MM.1S (cell line): ENCODE results near the gene MISP3.
A peak's percentile ranks its signal among the peaks of the same experiment; 100 is the strongest.

Experiments
- DNase-seq: peaks from one replicate; pipeline ENCODE4 v3.0.0-alpha.2; 2015
- H2AFZ ChIP-seq: fragments of 300-600 bp; sonication (generic); 2 replicates; pipeline ENCODE4 v1.6.0; 2016; ENCODE audit warnings: antibody characterized with exemption, low read length
- H3F3A ChIP-seq: fragments of 300-600 bp; sonication (generic); 2 replicates; pipeline ENCODE4 v1.6.1; 2016; ENCODE audit warnings: mild to moderate bottlenecking, antibody characterized with exemption, low read length, moderate library complexity, mixed read lengths; ENCODE audit not compliant: insufficient read depth
- H3K27ac ChIP-seq: fragments of 300-600 bp; sonication (generic); 2 replicates; pipeline ENCODE4 v1.5.1; 2016; ENCODE audit warnings: mild to moderate bottlenecking, low read length
- H3K27me3 ChIP-seq: fragments of 300-600 bp; sonication (generic); replicated peaks from 2 replicates; pipeline ENCODE4 v1.6.0; 2016; ENCODE audit warnings: low read length; ENCODE audit not compliant: insufficient read depth
- H3K36me3 ChIP-seq: fragments of 300-600 bp; sonication (generic); replicated peaks from 2 replicates; pipeline ENCODE4 v1.6.1; 2016; ENCODE audit warnings: mild to moderate bottlenecking, low read length, mixed read lengths; ENCODE audit not compliant: insufficient read depth
- H3K4me1 ChIP-seq: fragments of 300-600 bp; sonication (generic); 2 replicates; pipeline ENCODE4 v1.6.1; 2016; ENCODE audit warnings: low read length, mixed read lengths
- H3K4me2 ChIP-seq: fragments of 300-600 bp; sonication (generic); 2 replicates; pipeline ENCODE4 v1.6.0; 2016; ENCODE audit warnings: low read depth, low read length
- H3K4me3 ChIP-seq: fragments of 300-600 bp; sonication (generic); 2 replicates; pipeline ENCODE4 v1.5.1; 2016; ENCODE audit warnings: low read length, mixed read lengths
- H3K79me2 ChIP-seq: fragments of 300-600 bp; sonication (generic); 2 replicates; pipeline ENCODE4 v1.6.1; 2016; ENCODE audit warnings: mixed run types, low read length, mixed read lengths
- H3K9ac ChIP-seq: fragments of 300-600 bp; sonication (generic); 2 replicates; pipeline ENCODE4 v1.6.1; 2016; ENCODE audit warnings: low read length, mixed read lengths
- H3K9me2 ChIP-seq: fragments of 300-600 bp; sonication (generic); replicated peaks from 2 replicates; pipeline ENCODE4 v1.6.1; 2016; ENCODE audit warnings: mild to moderate bottlenecking, low read length, mixed read lengths; ENCODE audit not compliant: insufficient read depth
- H3K9me3 ChIP-seq: fragments of 300-600 bp; sonication (generic); replicated peaks from 2 replicates; pipeline ENCODE4 v1.6.1; 2016; ENCODE audit warnings: mild to moderate bottlenecking, low read length, mixed read lengths; ENCODE audit not compliant: insufficient read depth
- H4K20me1 ChIP-seq: fragments of 300-600 bp; sonication (generic); 2 replicates; pipeline ENCODE4 v1.6.1; 2016; ENCODE audit warnings: mild to moderate bottlenecking, low read length, moderate library complexity, mixed read lengths; ENCODE audit not compliant: insufficient read depth
- CTCF ChIP-seq: fragments of 300-600 bp; sonication (generic); IDR thresholded peaks from 2 replicates; pipeline ENCODE4 v1.5.1; 2016; ENCODE audit warnings: antibody characterized with exemption, low read length, mixed read lengths
- EZH2 ChIP-seq: fragments of 300-600 bp; sonication (generic); optimal IDR thresholded peaks from 2 replicates; pipeline ENCODE3; 2017; ENCODE audit warnings: low read depth, mild to moderate bottlenecking, antibody characterized with exemption, low read length, mixed read lengths
- EZH2phosphoT487 ChIP-seq: fragments of 300-600 bp; sonication (generic); IDR thresholded peaks from 2 replicates; pipeline ENCODE4 v1.6.1; 2018; ENCODE audit warnings: antibody characterized with exemption, low read length

MISP3 gene

GRCh38 chr19:14056741-14057356 lies 15.7 kb upstream of the MISP3 start:
- H2AFZ ChIP-seq: no peak overlapping the region
- no peaks in the 10 kb centered on the region; the same call in 1 of the 2 replicates for H3K4me1 ChIP-seq
- no peaks in the 10 kb centered on the region for H3K9me2 ChIP-seq
- H3F3A ChIP-seq: no peaks in the 10 kb centered on the region
- DNase-seq: no peak
- H3K27ac ChIP-seq: no peak overlapping the region
- no peaks in the 10 kb centered on the region for H4K20me1 ChIP-seq
- no peak overlapping the region for H3K4me3 ChIP-seq
- no peaks in the 10 kb centered on the region for H3K9me3 ChIP-seq
- no peaks in the 10 kb centered on the region for H3K36me3 ChIP-seq
- peaks cover 48% of the 10 kb centered on the region for H3K27me3 ChIP-seq
- no peak for TF ChIP-seq CTCF
- no peak for TF ChIP-seq EZH2phosphoT487
- no peak for TF ChIP-seq EZH2
- H3K4me2 ChIP-seq: no peak overlapping the region
- no peaks in the 10 kb centered on the region for H3K79me2 ChIP-seq
- H3K9ac ChIP-seq: no peak overlapping the region

DNA sequence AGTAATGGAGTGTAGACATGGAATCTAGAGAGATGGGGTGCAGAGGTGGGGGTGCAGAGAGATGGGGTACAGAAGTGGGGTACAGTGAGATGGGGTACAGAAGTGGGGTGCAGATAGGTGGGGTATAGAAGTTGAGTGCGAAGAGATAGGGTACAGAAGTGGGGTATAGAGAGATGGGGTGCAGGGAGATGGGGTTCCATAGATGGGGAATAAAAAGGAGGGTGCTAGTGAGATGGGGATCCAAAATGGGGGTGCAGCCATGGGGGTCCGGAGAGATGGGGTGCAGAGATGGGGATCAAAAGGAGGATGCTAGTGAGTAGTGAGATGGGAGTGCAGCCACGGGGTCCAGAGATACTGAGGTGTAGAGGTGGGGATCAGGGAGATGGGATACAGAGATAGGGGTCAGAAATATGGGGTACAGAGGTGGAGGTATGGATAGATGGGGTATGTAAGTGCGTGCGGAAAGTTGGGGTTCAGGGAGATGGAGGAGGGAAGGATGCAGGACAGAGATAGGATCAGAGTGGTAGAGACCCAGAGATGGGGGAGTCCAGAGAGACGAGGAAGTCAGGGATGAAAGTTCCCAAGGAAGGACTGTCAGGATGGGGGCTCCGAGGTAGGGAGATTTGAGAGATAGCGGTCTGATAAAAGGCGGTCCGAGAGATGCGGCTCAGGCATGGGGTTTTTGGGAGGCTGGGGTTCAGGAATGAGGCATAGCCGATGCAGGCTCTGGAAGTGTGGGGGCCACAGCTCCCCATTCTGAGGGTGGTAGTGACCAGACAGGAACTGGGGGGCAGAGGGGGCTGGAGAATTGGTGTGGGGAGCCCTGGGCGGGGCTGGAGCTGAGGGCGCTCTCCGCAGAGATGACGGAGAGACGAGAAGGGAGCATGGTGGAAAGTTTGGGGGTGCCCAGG lies 14.1 kb upstream of the MISP3 start:
- no peak overlapping the region for H2AFZ ChIP-seq
- peaks cover 56% of the 10 kb centered on the region for H3K27me3 ChIP-seq
- no peaks in the 10 kb centered on the region for H3K36me3 ChIP-seq
- no peak for TF ChIP-seq EZH2phosphoT487
- no peak for TF ChIP-seq EZH2
- TF ChIP-seq CTCF: no peak
- no peaks in the 10 kb centered on the region for H3F3A ChIP-seq
- H3K4me2 ChIP-seq: 0 out of 2 replicates have a peak overlapping the region, but pooled peaks have one; percentile 30
- no peak overlapping the region for H3K4me3 ChIP-seq
- no peaks in the 10 kb centered on the region for H3K79me2 ChIP-seq
- no peaks in the 10 kb centered on the region for H3K9me2 ChIP-seq
- H3K27ac ChIP-seq: no peak overlapping the region
- H3K9me3 ChIP-seq: no peaks in the 10 kb centered on the region
- H3K9ac ChIP-seq: no peak overlapping the region
- H3K4me1 ChIP-seq: no peaks in the 10 kb centered on the region; the same call in 1 of the 2 replicates
- DNase-seq: no peak
- H4K20me1 ChIP-seq: no peaks in the 10 kb centered on the region

DNA sequence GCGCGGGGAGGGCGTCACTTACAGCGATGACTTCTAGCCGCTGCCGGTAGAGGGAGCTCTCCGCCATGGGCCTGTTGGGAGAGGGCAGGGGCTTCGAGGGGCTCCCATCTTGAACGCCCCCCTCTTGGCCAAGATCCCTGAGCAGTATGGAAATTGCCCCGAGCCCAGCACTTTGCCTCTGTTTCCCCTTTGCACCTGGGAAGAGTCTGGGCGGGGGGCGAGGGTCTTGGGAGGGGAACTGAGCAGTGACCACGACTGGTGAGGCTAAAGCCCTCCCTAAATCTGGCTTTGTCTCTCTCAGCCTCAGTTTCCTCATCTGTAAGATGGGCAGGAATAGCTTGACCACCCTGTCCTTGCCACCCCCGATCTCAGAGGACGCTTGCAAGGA lies 13.5 kb upstream of the MISP3 start:
- Histone ChIP-seq H3F3A (no peaks in the 10 kb centered on the region), H3K36me3 (no peaks in the 10 kb centered on the region), H3K9me2 (no peaks in the 10 kb centered on the region), H3K27me3 (peaks cover 55% of the 10 kb centered on the region), H3K27ac (no peak overlapping the region), H3K9ac (no peak overlapping the region), H3K4me3 (no peak overlapping the region), H2AFZ (no peak overlapping the region), H3K4me1 (no peaks in the 10 kb centered on the region; the same call in 1 of the 2 replicates), H3K4me2 (0 out of 2 replicates have a peak overlapping the region, but pooled peaks have one; percentile 30), H3K9me3 (no peaks in the 10 kb centered on the region), H4K20me1 (no peaks in the 10 kb centered on the region), H3K79me2 (no peaks in the 10 kb centered on the region)
- no peak for DNase-seq
- TF ChIP-seq CTCF: peak; percentile 79
- TF ChIP-seq EZH2: no peak
